Peyer's patch (tissue), 4 donors: ENCODE measurements around the gene PPP2R2D.

Experiments
- POLR2A ChIP-seq, 2 donors: fragments of 450-650 bp; IDR thresholded peaks; one replicate each; pipeline ENCODE4 v1.5.1; 2017; ENCODE audit warnings: antibody characterized with exemption in 2 of 2, mild to moderate bottlenecking in 2 of 2, moderate library complexity in 2 of 2
- TF ChIP-seq, protein P1 (sequence below), 6 experiments: fragments of 450-650 bp in 4 of 6; fragments of 200-600 bp in 2 of 6; sonication (generic) in 1 of 6; IDR thresholded peaks; one replicate each; pipeline ENCODE4 v1.5.1; 2017 to 2019; ENCODE audit warnings: antibody characterized with exemption in 6 of 6, mild to moderate bottlenecking in 3 of 6, moderate library complexity in 1 of 6

DNA sequence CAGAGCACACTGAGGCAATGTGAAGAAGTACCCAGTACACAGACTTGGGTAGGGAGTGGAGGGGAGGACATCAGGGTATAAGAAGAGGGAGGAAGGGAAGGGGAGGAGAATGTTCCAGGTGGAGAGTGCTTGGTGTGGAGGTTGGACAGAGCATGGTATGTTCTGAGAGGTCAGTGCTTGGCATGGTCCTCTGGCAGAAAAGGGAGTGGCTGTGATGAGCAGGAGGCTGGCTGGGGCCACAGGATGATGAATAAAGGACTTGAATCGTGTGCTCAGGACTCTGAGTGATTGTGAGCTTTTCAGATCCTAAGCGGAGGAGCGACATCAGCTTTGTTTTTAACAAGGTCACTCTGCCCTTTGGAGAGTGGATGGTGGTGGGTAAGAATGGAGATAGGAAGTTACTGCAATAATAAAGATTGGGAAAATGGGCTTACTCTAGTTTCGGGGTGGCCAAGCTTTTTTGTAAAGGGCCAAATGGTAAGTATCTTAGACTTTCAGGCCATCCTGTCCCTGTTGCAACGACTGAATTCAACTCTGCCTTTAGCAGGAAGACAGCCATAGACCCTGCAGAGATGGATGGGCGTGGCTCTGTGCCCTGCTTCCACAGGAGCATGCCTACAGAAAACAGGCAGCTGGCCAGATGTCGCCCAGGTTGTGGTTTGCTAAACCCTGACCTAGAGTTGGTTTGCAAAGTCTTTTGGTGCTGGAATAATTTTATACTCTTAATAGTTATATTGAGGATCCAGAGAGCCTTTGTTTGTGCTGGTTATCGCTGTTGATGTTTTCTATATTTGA, 8.4 kb downstream of the PPP2R2D start:
- TF ChIP-seq POLR2A (IDR thresholded peaks at IDR 0.05), result no peak
- TF ChIP-seq, protein P1, sequence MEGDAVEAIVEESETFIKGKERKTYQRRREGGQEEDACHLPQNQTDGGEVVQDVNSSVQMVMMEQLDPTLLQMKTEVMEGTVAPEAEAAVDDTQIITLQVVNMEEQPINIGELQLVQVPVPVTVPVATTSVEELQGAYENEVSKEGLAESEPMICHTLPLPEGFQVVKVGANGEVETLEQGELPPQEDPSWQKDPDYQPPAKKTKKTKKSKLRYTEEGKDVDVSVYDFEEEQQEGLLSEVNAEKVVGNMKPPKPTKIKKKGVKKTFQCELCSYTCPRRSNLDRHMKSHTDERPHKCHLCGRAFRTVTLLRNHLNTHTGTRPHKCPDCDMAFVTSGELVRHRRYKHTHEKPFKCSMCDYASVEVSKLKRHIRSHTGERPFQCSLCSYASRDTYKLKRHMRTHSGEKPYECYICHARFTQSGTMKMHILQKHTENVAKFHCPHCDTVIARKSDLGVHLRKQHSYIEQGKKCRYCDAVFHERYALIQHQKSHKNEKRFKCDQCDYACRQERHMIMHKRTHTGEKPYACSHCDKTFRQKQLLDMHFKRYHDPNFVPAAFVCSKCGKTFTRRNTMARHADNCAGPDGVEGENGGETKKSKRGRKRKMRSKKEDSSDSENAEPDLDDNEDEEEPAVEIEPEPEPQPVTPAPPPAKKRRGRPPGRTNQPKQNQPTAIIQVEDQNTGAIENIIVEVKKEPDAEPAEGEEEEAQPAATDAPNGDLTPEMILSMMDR (IDR thresholded peaks at IDR 0.05), result no peak
